ENCODE measurements around the gene KIF20A.
A peak's percentile ranks its signal among the peaks of the same experiment; 100 is the strongest.

The KIF20A gene

DNA sequence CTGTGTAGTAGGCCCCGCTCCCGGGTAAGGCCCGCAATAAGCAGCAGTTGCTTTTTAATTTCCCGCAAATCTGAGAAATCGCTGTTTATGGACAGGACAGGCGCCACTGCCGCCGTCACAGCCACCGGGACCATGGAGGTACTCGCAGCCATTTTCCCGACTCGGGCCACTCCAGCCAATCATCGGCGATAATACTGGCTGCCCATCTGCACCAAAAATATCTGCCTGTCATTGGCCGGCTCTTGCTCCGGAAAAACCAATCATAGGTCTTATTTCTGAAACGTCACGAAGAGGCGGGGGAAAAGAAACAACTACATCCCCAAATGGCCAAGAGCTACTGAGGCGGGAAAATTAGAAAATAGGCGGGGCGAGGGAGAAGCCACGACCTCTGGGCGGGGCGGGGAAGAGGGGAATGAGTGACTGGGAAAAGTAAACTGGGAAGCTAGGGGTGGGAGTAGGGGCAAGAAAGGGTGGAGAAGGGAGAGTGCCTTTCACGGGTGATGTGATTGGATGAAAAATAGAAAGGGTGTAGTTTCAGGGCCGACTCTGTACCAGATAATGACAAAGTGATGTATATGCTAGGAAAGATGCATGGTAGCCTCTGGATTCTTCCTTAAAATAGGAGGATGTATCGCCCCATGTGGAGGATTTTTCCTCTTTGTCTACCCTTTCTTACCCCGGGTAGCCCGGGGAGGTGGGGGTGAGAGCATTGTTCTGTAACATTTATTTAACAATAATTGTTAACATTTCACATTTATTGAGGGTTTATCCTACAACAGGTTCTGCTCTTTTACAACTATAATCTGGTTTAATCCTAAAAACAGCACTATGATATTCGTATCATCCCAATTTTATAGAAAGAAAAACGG lies 34.5 kb downstream of the KIF20A start, which contains the start of gene CDC23:
TSS of gene CDC23 (minus strand) at position 163 of the 869 bp plus-strand sequence. CDS start at position 152, 11 bp downstream.
- Histone ChIP-seq H3K4me1 (peaks cover 0 to 32% (median 21%) of the 10 kb centered on the region in 4 donors), H3K27ac (peak within 1 kb of the TSS; percentile 84 to 86), H3K36me3 (peaks cover 0 to 8% (median 0%) of the 10 kb centered on the region in 3 donors), H3K4me3 (peak within 1 kb of the TSS; percentile 95), H3K27me3 (no peaks in the 10 kb centered on the region), H3K9me3 (no peaks in the 10 kb centered on the region)
- TF ChIP-seq, protein P1, sequence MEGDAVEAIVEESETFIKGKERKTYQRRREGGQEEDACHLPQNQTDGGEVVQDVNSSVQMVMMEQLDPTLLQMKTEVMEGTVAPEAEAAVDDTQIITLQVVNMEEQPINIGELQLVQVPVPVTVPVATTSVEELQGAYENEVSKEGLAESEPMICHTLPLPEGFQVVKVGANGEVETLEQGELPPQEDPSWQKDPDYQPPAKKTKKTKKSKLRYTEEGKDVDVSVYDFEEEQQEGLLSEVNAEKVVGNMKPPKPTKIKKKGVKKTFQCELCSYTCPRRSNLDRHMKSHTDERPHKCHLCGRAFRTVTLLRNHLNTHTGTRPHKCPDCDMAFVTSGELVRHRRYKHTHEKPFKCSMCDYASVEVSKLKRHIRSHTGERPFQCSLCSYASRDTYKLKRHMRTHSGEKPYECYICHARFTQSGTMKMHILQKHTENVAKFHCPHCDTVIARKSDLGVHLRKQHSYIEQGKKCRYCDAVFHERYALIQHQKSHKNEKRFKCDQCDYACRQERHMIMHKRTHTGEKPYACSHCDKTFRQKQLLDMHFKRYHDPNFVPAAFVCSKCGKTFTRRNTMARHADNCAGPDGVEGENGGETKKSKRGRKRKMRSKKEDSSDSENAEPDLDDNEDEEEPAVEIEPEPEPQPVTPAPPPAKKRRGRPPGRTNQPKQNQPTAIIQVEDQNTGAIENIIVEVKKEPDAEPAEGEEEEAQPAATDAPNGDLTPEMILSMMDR (IDR thresholded peaks at IDR 0.05) = no peak
- DNase-seq = peak; percentile 95 to 96
- intact Hi-C loops (cut with DNase I; ENCODE audit: low total_unique reads) = no loop called here

DNA sequence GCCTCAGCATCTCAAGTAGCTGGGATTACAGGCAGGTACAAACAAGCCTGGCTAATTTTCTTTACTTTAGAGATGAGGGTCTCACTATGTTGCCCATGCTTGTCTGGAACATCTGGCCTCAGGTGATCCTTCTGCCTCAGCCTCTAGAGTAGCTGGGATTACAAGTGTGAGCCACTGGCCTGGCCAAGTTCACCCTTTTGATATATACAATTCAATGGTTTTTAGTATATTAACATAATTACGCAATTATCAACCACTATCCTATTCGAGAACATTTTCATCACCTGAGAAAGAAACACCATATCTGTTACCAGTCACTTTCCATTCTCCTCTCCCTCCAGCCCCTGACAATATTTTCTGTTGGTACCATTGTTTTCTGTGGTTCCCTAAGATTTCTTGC lies 37.9 kb downstream of the KIF20A start:
- H3K27ac ChIP-seq = no peak overlapping the region
- no peak overlapping the region for H3K4me3 ChIP-seq
- intact Hi-C loops (cut with DNase I; ENCODE audit: low total_unique reads) = no loop called here
- H3K36me3 ChIP-seq = no peaks in the 10 kb centered on the region
- TF ChIP-seq, protein P1 (IDR thresholded peaks at IDR 0.05) = no peak
- H3K27me3 ChIP-seq = no peaks in the 10 kb centered on the region
- DNase-seq = no peak
- no peaks in the 10 kb centered on the region for H3K9me3 ChIP-seq
- peaks cover 0 to 15% (median 13%) of the 10 kb centered on the region in 4 donors for H3K4me1 ChIP-seq

DNA sequence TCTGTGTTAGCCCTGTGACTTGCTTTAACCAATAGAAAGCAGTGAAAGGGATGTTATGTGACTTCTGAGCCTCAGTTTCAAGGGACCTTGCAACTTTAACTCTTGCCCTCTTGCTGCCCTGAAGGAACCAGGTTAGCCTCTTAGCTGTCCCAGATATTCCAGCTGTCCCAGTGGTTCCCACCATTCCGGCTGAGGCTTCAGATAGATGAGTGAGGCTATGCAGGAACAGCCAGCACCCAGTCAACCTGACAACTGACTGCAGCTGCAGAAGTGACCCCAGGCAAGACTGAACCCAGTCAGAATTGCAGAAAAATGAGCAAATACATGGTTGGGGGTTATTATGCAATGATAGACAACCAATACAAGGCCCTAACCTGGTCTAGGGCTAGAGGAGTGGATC lies 44.6 kb downstream of the KIF20A start:
- Histone ChIP-seq H3K4me3 (no peak overlapping the region), H3K36me3 (no peaks in the 10 kb centered on the region), H3K27me3 (no peaks in the 10 kb centered on the region), H3K9me3 (peaks cover 0 to 10% (median 0%) of the 10 kb centered on the region in 3 donors), H3K4me1 (peaks cover 0 to 9% (median 1%) of the 10 kb centered on the region in 4 donors), H3K27ac (no peak overlapping the region)
- intact Hi-C loops (cut with DNase I; ENCODE audit: low total_unique reads) = no loop called here
- TF ChIP-seq, protein P1 (IDR thresholded peaks at IDR 0.05) = no peak
- no peak for DNase-seq

DNA sequence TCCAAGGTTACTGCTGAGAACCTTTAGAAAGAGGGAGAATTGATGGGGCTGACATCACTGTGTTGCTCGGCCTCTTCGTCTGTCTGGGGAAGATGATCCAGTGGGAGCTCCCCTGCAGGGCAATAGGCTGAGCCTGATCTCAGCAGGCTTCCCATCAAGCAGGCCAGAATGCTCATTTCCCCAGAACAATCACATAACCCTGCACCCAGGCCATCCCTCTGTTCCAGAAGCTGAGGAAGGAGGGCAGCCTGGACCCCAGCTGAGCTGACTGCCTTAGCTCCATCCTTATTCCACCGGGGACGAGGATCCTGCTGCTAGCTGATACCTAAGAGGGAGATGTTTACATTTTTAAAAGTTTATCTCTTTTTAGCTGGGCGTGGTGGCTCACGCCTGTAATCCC lies 45.8 kb downstream of the KIF20A start:
- no peak overlapping the region for H3K27ac ChIP-seq
- no peaks in the 10 kb centered on the region for H3K27me3 ChIP-seq
- peaks cover 0 to 10% (median 0%) of the 10 kb centered on the region in 3 donors for H3K9me3 ChIP-seq
- no peak for DNase-seq
- no peak overlapping the region for H3K4me3 ChIP-seq
- TF ChIP-seq, protein P1 (IDR thresholded peaks at IDR 0.05) = no peak
- H3K4me1 ChIP-seq = peaks cover 0 to 9% (median 1%) of the 10 kb centered on the region in 4 donors
- no peaks in the 10 kb centered on the region for H3K36me3 ChIP-seq
- intact Hi-C loops (cut with DNase I; ENCODE audit: low total_unique reads) = no loop called here

DNA sequence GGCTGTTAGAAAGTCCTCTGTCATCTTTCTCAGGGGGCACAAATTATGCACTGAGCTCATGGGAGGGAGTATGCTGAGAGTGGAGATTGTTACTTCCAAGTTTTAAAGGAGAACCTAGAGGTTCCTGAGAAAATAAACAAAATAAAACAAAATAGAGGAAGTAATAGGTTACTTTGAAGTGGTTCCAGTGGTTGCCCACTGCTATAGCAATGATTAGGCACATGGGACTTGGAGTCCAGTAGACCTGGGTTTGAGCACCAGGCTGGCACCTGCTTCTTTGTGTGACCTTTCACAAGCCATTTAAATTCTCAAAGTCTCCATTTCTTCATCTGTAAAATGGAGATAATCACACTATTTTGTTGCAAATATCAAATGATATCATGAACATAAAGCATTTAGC lies 48.0 kb downstream of the KIF20A start:
- TF ChIP-seq, protein P1 (IDR thresholded peaks at IDR 0.05) = no peak

More for the DNA sequence above, 48.0 kb downstream of the KIF20A start:
- intact Hi-C loops (cut with DNase I; ENCODE audit: low total_unique reads) = no loop called here
- DNase-seq = no peak
- Histone ChIP-seq H3K27me3 (no peaks in the 10 kb centered on the region), H3K4me1 (peaks cover 0 to 20% (median 8%) of the 10 kb centered on the region in 4 donors), H3K4me3 (no peak overlapping the region), H3K9me3 (peaks cover 0 to 10% (median 0%) of the 10 kb centered on the region in 3 donors), H3K27ac (no peak overlapping the region), H3K36me3 (no peaks in the 10 kb centered on the region)

Measured in tibial artery (tissue), 4 donors.